OCI-LY7 (cell line): ENCODE results near the gene NDST4.

Experiments used
- EZH2phosphoT487 ChIP-seq: fragments of 200-600 bp; sonication (generic); IDR thresholded peaks from 2 replicates; pipeline ENCODE4 v1.6.1; 2018; ENCODE audit warnings: low read depth, borderline replicate concordance, mild to moderate bottlenecking, mixed run types, antibody characterized with exemption, low read length, moderate library complexity, mixed read lengths
- TF ChIP-seq, protein P1 (sequence below): fragments of 200-600 bp; sonication (generic); conservative IDR thresholded peaks from 2 replicates; pipeline ENCODE4 v1.5.1; 2014; ENCODE audit warnings: mild to moderate bottlenecking, antibody characterized with exemption, low read length, moderate library complexity, mixed read lengths

DNA sequence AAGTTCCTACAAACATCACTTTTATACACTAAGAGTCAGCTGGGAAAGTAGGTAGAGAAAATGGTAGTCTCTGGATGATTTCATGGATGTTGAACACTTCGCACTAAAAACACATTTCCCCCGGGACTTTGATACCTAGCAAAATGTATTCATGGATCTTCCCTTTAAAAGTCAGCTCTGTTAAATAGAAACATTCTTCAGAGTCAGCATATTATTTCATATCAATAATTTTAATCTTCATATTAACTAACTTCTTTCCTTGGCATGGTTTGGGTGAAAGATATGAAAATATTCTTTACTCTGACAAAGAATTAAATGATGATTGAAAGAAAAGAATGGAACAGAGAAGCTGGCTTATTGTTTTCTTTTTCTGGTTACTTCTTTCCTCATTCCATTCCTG is 185.5 kb downstream of the NDST4 start:
- TF ChIP-seq, protein P1, sequence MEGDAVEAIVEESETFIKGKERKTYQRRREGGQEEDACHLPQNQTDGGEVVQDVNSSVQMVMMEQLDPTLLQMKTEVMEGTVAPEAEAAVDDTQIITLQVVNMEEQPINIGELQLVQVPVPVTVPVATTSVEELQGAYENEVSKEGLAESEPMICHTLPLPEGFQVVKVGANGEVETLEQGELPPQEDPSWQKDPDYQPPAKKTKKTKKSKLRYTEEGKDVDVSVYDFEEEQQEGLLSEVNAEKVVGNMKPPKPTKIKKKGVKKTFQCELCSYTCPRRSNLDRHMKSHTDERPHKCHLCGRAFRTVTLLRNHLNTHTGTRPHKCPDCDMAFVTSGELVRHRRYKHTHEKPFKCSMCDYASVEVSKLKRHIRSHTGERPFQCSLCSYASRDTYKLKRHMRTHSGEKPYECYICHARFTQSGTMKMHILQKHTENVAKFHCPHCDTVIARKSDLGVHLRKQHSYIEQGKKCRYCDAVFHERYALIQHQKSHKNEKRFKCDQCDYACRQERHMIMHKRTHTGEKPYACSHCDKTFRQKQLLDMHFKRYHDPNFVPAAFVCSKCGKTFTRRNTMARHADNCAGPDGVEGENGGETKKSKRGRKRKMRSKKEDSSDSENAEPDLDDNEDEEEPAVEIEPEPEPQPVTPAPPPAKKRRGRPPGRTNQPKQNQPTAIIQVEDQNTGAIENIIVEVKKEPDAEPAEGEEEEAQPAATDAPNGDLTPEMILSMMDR: no peak
- no peak for TF ChIP-seq EZH2phosphoT487
